GM21367 (cell line): Measurements from ENCODE around the gene PTGR3.

Experiments
- ATAC-seq: cut with Tn5 transposase; IDR thresholded peaks from one replicate; pipeline ENCODE4 v1.9.1; 2021; ENCODE audit not compliant: unreplicated experiment

Gene PTGR3

DNA sequence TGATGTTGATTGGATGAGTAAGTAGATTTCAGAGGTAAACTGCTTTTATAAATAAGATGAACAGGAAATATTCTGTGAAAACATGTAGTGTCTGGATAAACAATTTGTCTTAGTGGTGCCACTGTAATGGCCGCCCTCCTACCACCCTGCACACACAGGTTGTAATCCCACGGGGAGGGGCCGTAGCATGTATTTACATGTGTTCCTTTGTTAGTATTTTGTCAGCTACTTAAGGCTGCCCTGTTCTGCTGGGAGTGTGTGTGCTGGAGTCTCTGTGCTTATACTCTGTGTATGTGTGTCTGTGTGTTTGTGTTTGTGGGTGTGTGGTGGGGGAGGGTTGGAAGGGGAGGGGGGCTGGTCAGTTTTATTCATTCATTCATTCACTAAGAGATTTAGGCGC lies 6.7 kb upstream of the PTGR3 start:
- ATAC-seq, result no peak

DNA sequence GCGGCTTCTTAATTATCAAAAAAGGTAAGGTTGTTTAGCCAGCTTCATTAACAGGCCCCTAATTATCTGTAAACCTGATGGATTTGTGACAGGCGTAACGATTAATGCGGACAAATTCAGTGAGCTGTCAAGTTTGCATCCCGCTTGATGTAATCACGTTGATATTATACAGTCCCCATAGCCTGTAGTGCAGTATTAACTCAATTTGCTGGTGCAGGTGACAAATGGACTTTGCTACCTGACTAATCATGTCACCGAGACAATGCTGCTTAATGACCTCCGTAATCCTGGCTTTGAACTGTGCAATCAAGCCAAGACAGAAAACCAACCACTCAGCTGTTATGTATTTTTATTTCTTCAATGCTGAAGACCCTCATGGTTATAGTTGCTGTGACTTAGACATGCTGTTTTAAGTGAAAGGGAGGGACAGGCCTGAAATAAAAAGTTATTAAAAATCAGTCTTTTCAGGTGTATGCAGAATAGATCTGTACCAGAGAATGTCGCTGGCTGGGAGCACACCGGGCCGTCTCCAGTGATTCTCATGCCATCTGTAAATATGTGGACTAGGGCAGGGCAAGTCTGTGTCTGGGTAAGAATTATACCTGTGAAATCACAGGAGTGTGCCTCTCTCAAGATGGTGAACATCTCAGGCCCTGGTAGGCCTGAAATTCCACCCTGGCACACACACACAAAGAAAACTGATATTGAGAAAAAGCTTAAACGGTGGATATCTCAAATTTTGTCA lies 6.0 kb upstream of the PTGR3 start:
- no peak for ATAC-seq

- ATAC-seq, result no peak
Measured at GRCh38 chr18:75214332-75214690, 5.4 kb upstream of the PTGR3 start.

GRCh38 chr18:75213611-75214331 lies 4.8 kb upstream of the PTGR3 start:
- no peak for ATAC-seq

DNA sequence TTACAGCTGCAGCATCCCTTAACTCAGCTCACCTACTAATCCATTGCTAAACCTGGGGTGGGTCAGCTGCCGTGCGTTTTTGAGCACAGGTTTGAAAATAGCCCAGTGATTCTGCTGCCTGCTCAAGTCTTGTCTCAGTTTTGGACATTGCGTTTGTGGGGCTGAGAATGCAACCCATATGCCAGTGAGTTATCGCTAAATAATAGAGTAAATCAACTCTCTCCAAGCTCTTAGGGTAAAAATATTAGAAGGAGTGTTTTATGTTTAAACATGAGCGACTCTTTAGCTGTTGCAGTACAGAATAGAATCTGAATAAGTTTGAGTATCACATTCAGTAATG lies 3.8 kb upstream of the PTGR3 start:
- ATAC-seq, result no peak

DNA sequence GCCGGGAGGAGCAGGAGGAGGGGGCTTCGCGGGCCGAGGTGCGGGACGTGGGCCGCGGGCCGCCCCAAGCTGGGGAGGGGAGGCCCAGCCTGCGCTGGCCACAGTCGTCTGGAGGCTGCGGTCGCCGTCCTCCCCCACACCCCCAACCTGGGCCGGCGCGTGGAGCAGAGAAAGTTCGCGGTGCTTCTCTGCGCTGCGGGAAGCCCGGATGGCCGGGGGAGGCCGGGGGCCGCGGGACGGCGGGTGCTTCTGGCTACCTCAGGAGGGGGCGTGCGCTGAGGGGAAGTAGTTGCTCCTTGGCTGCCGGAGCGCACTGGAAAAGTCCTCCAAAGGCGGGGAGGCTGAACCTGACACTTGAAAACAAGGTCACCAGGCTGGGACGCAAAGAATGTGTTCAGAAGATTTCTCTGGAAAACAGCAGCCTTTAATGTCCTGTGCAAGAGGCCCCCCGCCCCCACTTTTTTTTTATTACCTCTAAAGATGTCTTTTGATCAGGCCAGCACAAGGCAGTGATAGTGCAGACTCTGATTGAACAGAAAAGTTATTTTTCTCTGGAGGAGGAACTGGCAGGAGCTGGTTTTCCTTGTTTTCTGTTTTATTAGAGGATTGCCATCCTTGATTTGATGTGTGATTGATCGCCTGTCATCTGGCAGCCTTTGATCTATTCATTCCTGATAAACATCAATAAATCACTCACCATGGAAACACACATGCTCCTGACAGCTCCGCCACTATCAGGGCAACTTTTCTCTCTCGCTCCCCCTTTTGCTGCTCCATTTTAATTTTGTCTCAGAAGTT lies 3.2 kb upstream of the PTGR3 start:
- ATAC-seq, result no peak

GRCh38 chr18:75211626-75211952 lies 2.6 kb upstream of the PTGR3 start:
- no peak for ATAC-seq

- no peak for ATAC-seq
Measured at GRCh38 chr18:75211002-75211621, 2.2 kb upstream of the PTGR3 start.

DNA sequence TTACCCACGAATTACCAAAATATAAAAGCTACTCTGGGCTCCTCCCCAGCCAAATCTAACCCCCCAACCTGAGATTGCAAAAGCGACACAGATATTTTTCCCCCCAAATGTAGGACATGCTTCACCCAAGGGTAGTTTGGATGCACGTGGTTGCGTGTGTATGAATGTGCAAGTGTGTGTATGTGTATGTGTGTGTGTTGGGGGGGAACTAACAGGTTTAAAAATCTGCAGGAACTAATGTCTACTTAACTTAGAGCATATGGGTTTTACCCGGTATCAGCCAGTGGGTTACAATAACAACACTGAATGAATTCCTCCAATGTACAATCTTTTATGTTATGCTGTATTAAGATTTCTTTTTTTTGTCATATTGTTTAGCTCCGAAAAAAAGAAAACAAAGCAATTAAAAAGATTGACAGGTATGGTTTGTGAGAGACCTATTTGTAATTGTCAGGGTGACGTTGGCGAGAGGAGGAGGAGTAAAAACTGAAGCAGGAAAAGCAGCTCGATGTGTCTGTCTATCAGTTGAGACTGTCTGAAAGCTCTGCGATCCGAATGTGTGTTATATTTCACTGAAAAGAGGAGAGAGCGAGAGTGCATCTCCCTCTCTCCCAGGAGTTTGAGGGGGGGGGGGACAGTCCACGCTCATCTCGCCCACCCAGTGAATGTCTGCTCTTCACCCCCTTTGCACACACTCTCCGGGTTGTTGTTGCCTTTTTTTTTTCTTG lies 1.5 kb upstream of the PTGR3 start, which contains the start of gene TSHZ1:
Gene TSHZ1 (plus strand): TSS at position 524 of the 728 bp plus-strand sequence. CDS start 1,080 bp downstream, outside the sequence.
- ATAC-seq, result peak; percentile 35

- no peak for ATAC-seq
Measured at GRCh38 chr18:75209951-75210258, 966 bp upstream of the PTGR3 start.

GRCh38 chr18:75208836-75209128 lies 157 bp downstream of the PTGR3 start:
- peak; percentile 25 for ATAC-seq

DNA sequence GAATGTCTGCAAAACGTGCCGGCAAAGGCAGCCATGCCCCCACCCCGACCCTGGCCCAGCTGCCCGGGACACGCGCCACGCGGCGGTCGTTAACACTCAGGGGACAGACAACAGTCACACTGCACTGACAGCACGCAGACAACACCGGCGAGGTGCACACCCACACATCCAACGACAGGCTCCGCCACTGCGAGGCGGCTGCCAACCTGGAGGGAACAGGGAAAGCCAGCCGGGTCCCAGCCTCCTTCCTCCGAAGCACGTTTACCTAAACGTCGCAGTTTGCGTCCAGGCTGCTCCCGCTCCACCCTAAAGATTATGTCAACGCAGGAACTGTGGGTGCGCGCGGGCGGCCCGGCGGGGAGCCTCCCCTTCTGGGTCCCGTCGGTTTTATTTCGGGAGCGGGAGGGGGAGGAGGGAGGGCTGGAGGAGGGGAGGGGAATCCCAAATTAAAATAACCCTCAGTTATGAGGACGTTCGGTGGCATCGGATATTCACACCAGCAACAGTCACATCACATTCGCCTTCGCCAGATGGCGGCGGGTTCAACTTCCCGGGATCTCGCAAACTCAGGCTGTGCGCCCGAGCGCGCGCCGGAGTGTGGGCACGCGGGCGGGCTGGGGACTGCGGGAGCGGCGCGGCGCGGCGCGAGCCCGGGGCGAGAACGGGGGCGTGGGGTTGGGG lies 644 bp downstream of the PTGR3 start:
- peak; percentile 2 for ATAC-seq

GRCh38 chr18:75207310-75208154 lies 1.4 kb downstream of the PTGR3 start:
- ATAC-seq, result no peak

GRCh38 chr18:75206452-75207309 lies 2.3 kb downstream of the PTGR3 start:
- no peak for ATAC-seq

- ATAC-seq, result no peak
Measured at GRCh38 chr18:75205514-75206132, 3.3 kb downstream of the PTGR3 start.

DNA sequence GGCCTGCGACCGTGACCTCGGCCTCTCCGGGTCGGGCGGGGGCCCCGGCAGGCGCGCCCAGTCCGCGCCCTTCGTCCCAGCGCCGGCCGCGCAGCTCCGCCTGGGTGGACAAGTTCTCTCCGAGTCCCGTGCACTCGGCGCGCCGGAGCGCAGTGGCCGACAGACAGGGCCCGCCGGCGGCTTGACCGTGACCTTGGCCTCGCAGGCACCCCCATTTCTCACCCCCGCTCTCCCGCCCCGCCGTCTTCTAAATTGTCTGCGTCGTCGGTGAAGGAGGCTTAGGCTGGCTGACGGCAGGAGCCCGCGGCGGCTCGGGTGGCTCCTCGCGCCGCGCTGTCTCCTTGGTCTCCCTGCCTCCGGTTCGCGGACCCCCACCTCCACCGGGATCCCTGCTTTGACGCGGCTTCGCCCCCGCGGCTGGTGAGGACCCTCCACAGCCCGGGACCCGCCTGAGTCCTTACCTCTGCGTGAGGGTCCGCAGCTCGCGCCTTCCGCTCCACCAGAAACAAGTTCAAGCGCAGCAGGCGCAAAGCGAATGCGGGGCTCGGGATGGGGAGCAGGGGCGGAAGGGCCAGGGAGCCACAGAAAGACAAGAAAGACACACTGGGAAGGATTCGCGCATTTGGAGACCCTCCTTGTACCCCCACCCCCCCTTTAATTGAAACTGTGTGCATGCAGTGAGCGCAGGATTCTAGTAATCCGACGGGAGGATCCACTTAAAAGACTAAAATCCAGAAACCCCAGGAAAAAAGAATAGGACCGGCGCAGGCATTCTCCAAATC lies 4.0 kb downstream of the PTGR3 start:
- no peak for ATAC-seq

DNA sequence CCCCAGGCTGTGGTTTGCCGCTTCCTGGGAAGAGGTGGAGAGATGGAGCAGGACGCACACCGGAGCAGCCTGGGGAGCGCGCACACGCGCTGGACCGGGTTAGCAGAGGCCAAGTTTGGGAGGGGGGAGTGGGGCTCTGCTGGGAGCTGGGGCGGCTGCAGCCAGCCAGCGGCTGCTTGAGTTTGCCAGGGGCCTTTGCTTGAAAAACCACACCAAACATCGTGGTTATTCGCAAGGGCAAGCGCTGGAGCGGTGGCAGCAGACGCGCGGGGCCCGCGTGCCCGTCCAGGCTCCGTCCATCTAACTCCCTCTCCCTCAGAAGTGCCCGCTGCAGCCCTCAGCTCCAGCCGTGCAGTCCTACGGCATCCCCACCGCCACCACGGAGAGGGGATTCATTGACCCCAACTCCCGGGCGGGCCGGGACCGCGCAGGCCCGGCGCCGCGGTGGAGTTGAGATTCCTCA lies 4.6 kb downstream of the PTGR3 start:
- ATAC-seq, result no peak
